Nasal cavity respiratory epithelium epithelial cell of viscerocranial mucosa (primary cell): ENCODE results near the gene C14orf119. TPM values are rescaled to one million over a fixed set of nuclear protein-coding genes. Genes with fewer than 3 reads are reported as not detected.

Experiments
- total RNA-seq: library from RNA; depleted of rRNA; stranded (reverse); fragments of >200 nt; gene quantifications from 2 replicates; pipeline ENCODE4 v1.2.3, GENCODE V29; 2014

The C14orf119 gene
- total RNA-seq: 56.4 and 56.7 TPM in 2 replicates

GRCh38 chr14:23095196-23096108 lies at the start of gene C14orf119:
Gene C14orf119, plus strand, starts transcription at chr14:23095505. Its CDS starts 2,154 bp downstream, at chr14:23097659.

GRCh38 chr14:23056956-23057756 lies 38.1 kb upstream of the C14orf119 start, which contains the start of gene CDH24:
Gene CDH24, minus strand, starts transcription at chr14:23057520. Its CDS starts 1,787 bp downstream, at chr14:23055733.

GRCh38 chr14:23094666-23095195 lies 574 bp upstream of the C14orf119 start, which contains the start of gene ACIN1:
Gene ACIN1, minus strand, starts transcription at chr14:23095136. Its CDS starts 24 bp downstream, at chr14:23095112.

GRCh38 chr14:23104591-23105347 lies 9.5 kb downstream of the C14orf119 start, which contains the start of gene CIROP:
Gene CIROP, minus strand, starts transcription at chr14:23104989. Its CDS starts 69 bp downstream, at chr14:23104920.

GRCh38 chr14:23118506-23119362 lies 23.4 kb downstream of the C14orf119 start, which contains the start of gene CEBPE:
Gene CEBPE, minus strand, starts transcription at chr14:23119255. Its CDS starts 164 bp downstream, at chr14:23119091.

Other genes starting within 250 kb of the C14orf119 start
- 58.1 and 144 TPM in 2 replicates for gene LRP10, start 223.8 kb upstream of the C14orf119 start, total RNA-seq
- gene REM2, start 212.3 kb upstream of the C14orf119 start, total RNA-seq: under 0.01 and 0.14 TPM in 2 replicates
- gene RBM23, start 176.4 kb upstream of the C14orf119 start, total RNA-seq: 42.0 and 65.0 TPM in 2 replicates
- 54.6 and 132 TPM in 2 replicates for gene PRMT5, start 166.1 kb upstream of the C14orf119 start, total RNA-seq
- gene HAUS4, start 138.4 kb upstream of the C14orf119 start, total RNA-seq: 23.0 and 84.8 TPM in 2 replicates
- 155 and 317 TPM in 2 replicates for gene AJUBA, start 113.0 kb upstream of the C14orf119 start, total RNA-seq
- gene C14orf93, start 85.4 kb upstream of the C14orf119 start, total RNA-seq: 7.7 and 8.2 TPM in 2 replicates
- 125 and 176 TPM in 2 replicates for gene PSMB5, start 60.6 kb upstream of the C14orf119 start, total RNA-seq
- not detected in 2 replicates for gene PSMB11, start 53.3 kb upstream of the C14orf119 start, total RNA-seq
- 2.4 and 4.0 TPM in 2 replicates for gene CDH24, start 38.0 kb upstream of the C14orf119 start, total RNA-seq
- 40.7 and 73.9 TPM in 2 replicates for gene ACIN1, start 369 bp upstream of the C14orf119 start, total RNA-seq
- gene CIROP, start 9.5 kb downstream of the C14orf119 start, total RNA-seq: not detected in 2 replicates
- not detected in 2 replicates for gene CEBPE, start 23.8 kb downstream of the C14orf119 start, total RNA-seq
- gene SLC7A8, start 88.2 kb downstream of the C14orf119 start, total RNA-seq: 12.6 and 26.1 TPM in 2 replicates
- gene RNF212B, start 142.4 kb downstream of the C14orf119 start, total RNA-seq: not detected in 2 replicates
- 5.1 and 13.2 TPM in 2 replicates for gene HOMEZ, start 190.6 kb downstream of the C14orf119 start, total RNA-seq
- 2.7 and 3.1 TPM in 2 replicates for gene PPP1R3E, start 207.4 kb downstream of the C14orf119 start, total RNA-seq
- gene BCL2L2, start 211.3 kb downstream of the C14orf119 start, total RNA-seq: 34.5 and 36.4 TPM in 2 replicates
- gene PABPN1, start 226.0 kb downstream of the C14orf119 start, total RNA-seq: 81.3 and 91.4 TPM in 2 replicates